HG02798 (cell line): ENCODE results near the gene MRGPRE.

Experiments
- ATAC-seq: cut with Tn5 transposase; IDR thresholded peaks from one replicate; pipeline ENCODE4 v1.9.1; 2021; ENCODE audit warnings: mild to moderate bottlenecking; ENCODE audit not compliant: unreplicated experiment, poor library complexity

MRGPRE gene

GRCh38 chr11:3198815-3199214, 33.4 kb downstream of the MRGPRE start:
- no peak for ATAC-seq

GRCh38 chr11:3197878-3198528, 34.2 kb downstream of the MRGPRE start:
- no peak for ATAC-seq

GRCh38 chr11:3197044-3197695, 35.0 kb downstream of the MRGPRE start:
- ATAC-seq = no peak

- no peak for ATAC-seq
Measured at GRCh38 chr11:3196161-3197043, 35.8 kb downstream of the MRGPRE start.

GRCh38 chr11:3195251-3196160, 36.7 kb downstream of the MRGPRE start:
- ATAC-seq = no peak

GRCh38 chr11:3194016-3194816, 38.0 kb downstream of the MRGPRE start:
- no peak for ATAC-seq

GRCh38 chr11:3193373-3194015, 38.7 kb downstream of the MRGPRE start:
- no peak for ATAC-seq

GRCh38 chr11:3192511-3193372, 39.5 kb downstream of the MRGPRE start:
- ATAC-seq = no peak

GRCh38 chr11:3191586-3192324, 40.5 kb downstream of the MRGPRE start:
- ATAC-seq = no peak

GRCh38 chr11:3190600-3190999, 41.6 kb downstream of the MRGPRE start:
- no peak for ATAC-seq

- ATAC-seq = no peak
Measured at GRCh38 chr11:3189886-3190583, 42.2 kb downstream of the MRGPRE start.

GRCh38 chr11:3189196-3189843, 42.9 kb downstream of the MRGPRE start:
- ATAC-seq = no peak

GRCh38 chr11:3188496-3189195, 43.6 kb downstream of the MRGPRE start:
- ATAC-seq = no peak

GRCh38 chr11:3186166-3186953, 45.9 kb downstream of the MRGPRE start:
- no peak for ATAC-seq
